ENCODE results near the gene BACH2.

The BACH2 gene

DNA sequence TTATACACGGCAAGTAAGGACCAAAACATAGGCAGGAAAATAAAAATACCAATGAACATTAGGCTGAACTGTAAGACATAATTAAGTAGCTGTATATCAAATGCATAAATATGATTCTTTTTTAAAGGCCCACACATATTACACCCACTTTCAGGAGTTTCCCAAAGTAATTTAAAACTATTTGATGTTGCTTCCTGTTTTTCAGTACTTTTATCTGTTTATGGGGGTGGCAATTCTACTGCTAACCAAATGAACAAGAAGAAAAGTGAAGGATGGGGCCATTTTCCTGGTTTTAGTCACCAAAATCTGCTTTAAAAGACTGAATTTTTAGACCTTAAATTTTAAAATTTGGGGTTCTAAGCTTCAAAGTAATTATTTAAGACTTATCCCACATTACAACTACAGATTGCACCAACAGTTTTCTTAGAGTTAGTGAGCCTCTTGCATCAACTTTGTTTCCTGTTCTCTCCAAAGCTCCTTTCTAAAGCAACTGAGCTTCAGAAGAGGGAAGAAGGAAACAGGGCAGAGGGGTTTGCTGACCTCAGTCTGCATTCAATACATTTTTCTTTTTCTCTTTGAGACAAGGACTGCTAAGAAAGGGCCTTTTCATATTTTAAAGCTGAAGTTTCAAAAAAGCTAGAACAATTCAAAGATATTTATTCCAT is 191.0 kb downstream of the BACH2 start:
- no peak for DNase-seq (ENCODE audit: low read depth, low spot score)

GRCh38 chr6:90103056-90103800 is 193.4 kb downstream of the BACH2 start:
- DNase-seq (ENCODE audit: low read depth, low spot score) = peak; percentile 25
- TF ChIP-seq, protein P1, sequence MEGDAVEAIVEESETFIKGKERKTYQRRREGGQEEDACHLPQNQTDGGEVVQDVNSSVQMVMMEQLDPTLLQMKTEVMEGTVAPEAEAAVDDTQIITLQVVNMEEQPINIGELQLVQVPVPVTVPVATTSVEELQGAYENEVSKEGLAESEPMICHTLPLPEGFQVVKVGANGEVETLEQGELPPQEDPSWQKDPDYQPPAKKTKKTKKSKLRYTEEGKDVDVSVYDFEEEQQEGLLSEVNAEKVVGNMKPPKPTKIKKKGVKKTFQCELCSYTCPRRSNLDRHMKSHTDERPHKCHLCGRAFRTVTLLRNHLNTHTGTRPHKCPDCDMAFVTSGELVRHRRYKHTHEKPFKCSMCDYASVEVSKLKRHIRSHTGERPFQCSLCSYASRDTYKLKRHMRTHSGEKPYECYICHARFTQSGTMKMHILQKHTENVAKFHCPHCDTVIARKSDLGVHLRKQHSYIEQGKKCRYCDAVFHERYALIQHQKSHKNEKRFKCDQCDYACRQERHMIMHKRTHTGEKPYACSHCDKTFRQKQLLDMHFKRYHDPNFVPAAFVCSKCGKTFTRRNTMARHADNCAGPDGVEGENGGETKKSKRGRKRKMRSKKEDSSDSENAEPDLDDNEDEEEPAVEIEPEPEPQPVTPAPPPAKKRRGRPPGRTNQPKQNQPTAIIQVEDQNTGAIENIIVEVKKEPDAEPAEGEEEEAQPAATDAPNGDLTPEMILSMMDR (IDR thresholded peaks at IDR 0.05; ENCODE audit: low read depth, low read length) = no peak
- no peak overlapping the region for H3K4me3 ChIP-seq (ENCODE audit: low read depth, low read length)
- in situ Hi-C loops (cut with HindIII; ENCODE audit: low sequenced_read_pairs) = no loop called here

More for the DNA sequence above, 191.0 kb downstream of the BACH2 start:
- in situ Hi-C loops (cut with HindIII; ENCODE audit: low sequenced_read_pairs) = no loop called here
- no peak overlapping the region for H3K4me3 ChIP-seq (ENCODE audit: low read depth, low read length)
- TF ChIP-seq, protein P1 (IDR thresholded peaks at IDR 0.05; ENCODE audit: low read depth, low read length) = no peak

DNA sequence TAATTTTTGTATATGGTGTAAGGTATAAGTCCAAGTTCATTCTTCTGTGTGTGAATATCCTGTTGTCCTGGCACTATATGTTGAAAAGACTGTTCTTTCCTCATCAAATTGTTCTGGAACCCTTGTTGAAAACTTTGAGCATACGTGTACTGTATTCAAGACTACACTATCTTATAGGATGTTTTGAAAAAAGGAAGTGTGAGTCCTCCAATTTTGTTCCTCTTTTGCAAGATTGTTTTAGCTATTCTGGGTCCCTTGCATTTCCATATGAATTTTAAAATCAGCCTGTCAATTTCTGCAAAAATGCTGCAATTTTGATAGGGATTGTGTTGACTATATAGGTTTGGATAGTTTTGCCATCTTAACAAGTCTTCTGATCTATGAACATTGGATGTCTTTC is 195.2 kb downstream of the BACH2 start:
- no peak overlapping the region for H3K4me3 ChIP-seq (ENCODE audit: low read depth, low read length)
- DNase-seq (ENCODE audit: low read depth, low spot score) = no peak
- in situ Hi-C loops (cut with HindIII; ENCODE audit: low sequenced_read_pairs) = no loop called here
- TF ChIP-seq, protein P1 (IDR thresholded peaks at IDR 0.05; ENCODE audit: low read depth, low read length) = no peak

GRCh38 chr6:90100059-90100665 is 196.5 kb downstream of the BACH2 start:
- no peak overlapping the region for H3K4me3 ChIP-seq (ENCODE audit: low read depth, low read length)
- in situ Hi-C loops (cut with HindIII; ENCODE audit: low sequenced_read_pairs) = no loop called here
- TF ChIP-seq, protein P1 (IDR thresholded peaks at IDR 0.05; ENCODE audit: low read depth, low read length) = no peak
- no peak for DNase-seq (ENCODE audit: low read depth, low spot score)

DNA sequence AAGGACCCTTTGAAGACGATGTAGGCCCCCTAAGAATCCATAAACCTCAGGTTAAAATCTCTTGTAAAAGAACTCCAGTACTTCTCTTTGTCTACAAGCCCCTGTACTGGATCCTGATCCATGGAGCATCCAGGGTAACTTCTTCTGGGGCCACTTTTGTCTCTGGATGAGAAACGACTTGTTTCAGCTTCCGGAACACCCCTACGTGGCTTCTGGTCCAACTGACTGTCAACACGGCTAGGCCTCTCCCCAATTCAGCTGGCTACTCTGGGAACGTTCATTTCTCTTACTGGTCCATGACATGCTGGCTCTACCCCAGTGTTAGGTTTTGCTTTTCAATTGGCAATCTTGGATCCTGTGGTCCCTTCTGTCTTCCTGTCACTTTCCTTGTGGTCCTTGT is 198.0 kb downstream of the BACH2 start:
- no peak for DNase-seq (ENCODE audit: low read depth, low spot score)
- in situ Hi-C loops (cut with HindIII; ENCODE audit: low sequenced_read_pairs) = no loop called here
- TF ChIP-seq, protein P1 (IDR thresholded peaks at IDR 0.05; ENCODE audit: low read depth, low read length) = no peak
- no peak overlapping the region for H3K4me3 ChIP-seq (ENCODE audit: low read depth, low read length)

DNA sequence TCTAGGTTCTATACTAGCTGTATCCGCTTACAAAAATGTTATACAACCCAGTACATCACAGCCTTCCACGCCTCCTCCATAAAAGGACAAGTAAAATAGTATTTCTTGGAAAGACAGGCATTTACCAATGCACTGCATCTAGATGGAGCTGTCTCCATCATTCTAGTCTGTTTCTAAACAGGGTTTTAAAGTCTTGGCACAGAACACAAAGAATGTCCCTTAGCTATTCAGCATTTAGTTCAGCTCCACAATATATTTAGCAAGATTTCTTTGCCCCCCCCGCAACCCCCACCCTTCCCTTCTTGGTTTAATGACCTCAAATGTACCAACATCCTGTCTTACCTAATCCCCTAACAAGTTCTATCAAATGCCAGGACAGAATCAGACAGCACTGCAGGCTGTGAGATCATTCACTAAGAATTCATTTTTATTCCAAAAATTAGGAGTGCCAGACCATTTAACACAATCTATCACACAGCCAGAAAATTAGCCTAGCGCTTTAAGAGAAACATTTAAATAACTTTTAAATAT is 198.6 kb downstream of the BACH2 start:
- peak; percentile 96 for DNase-seq (ENCODE audit: low read depth, low spot score)
- TF ChIP-seq, protein P1 (IDR thresholded peaks at IDR 0.05; ENCODE audit: low read depth, low read length) = peak; percentile 57
- H3K4me3 ChIP-seq (ENCODE audit: low read depth, low read length) = no peak overlapping the region
- in situ Hi-C loops (cut with HindIII; ENCODE audit: low sequenced_read_pairs) = no loop called here
